ENCODE results near the gene GREB1.
A peak's percentile ranks its signal among the peaks of the same experiment; 100 is the strongest.

DNA sequence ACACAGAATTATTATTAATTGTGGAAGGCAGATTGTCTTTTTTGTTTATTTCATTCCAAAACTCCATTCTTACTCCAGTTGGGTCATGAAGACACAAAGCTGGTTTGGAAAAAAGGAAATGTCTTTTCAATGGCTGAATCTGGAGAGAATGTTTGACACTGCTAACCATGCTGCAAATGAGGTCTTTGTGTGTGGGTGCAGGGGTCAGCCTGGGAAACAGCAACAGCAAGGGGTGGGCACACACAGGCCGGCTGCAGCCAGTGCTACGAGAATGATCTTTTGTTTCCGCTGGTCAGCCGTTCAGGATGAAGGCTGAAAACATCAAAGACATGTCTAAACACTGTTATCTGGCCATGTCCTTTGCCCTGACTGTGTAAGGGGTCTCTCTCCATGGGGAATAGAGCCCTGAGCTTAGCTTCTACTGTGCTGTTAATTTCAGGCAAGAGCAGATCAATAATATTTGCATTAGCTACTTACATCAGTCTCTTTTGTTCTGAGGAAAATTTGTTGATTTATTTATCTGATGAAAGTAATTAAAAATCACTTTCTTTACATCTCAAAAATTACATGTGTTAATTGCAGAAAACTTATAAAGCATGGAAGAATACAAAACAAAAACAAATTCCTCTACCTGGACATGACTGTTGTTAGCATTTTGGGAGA, 34.6 kb upstream of the GREB1 start:
- TF ChIP-seq, protein P1, sequence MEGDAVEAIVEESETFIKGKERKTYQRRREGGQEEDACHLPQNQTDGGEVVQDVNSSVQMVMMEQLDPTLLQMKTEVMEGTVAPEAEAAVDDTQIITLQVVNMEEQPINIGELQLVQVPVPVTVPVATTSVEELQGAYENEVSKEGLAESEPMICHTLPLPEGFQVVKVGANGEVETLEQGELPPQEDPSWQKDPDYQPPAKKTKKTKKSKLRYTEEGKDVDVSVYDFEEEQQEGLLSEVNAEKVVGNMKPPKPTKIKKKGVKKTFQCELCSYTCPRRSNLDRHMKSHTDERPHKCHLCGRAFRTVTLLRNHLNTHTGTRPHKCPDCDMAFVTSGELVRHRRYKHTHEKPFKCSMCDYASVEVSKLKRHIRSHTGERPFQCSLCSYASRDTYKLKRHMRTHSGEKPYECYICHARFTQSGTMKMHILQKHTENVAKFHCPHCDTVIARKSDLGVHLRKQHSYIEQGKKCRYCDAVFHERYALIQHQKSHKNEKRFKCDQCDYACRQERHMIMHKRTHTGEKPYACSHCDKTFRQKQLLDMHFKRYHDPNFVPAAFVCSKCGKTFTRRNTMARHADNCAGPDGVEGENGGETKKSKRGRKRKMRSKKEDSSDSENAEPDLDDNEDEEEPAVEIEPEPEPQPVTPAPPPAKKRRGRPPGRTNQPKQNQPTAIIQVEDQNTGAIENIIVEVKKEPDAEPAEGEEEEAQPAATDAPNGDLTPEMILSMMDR (IDR thresholded peaks at IDR 0.05), result no peak
- TF ChIP-seq POLR2A (IDR thresholded peaks at IDR 0.05) (no peak), EP300 (IDR thresholded peaks at IDR 0.05) (peak in 1 of 2 donors; percentile 4)

Data from tibial nerve (tissue), 4 donors.